ENCODE measurements around the gene DNM1L. TPM values are rescaled to one million over a fixed set of nuclear protein-coding genes. Genes with fewer than 3 reads are reported as not detected.

DNM1L gene
- total and polyA plus RNA-seq, 2 of the 4 experiments (the other 2 are of a cell fraction), result 44.8 to 70.1 TPM

DNA sequence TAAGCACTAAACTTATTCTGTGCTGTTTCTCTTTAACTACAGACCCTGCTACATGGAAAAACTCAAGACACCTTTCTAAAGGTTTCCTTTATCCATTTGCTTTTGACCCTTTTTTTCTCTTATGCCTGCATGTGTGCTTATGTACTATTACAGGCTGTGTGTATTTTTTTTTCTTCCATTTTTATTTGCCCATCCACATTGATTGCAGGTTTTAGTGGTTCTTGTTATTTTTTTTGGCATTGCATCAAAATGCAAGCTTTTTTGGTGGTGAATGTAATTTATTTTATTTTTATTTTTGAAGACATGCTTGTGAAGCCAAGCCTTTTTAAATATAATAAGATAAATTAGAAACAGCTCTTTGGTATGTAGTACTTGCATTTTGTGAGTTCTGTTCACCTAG, 26.7 kb downstream of the DNM1L start:
- no peak overlapping the region for H3K4ac ChIP-seq (ENCODE audit: low read depth, low read length)
- dilution Hi-C loops (cut with HindIII; ENCODE audit: low sequenced_read_pairs, unreplicated experiment) (no loop called here), intact Hi-C loops (cut with micrococcal nuclease) (no loop called here), in situ Hi-C loops (cut with MboI; ENCODE audit: low sequenced_read_pairs) (no loop called here)
- no peak overlapping the region for H3K4me3 ChIP-seq (ENCODE audit: insufficient read depth, low read depth, low read length)
- H4K91ac ChIP-seq (ENCODE audit: insufficient read depth, low read depth, low read length), result no peak overlapping the region
- no peak overlapping the region for H3K9ac ChIP-seq (ENCODE audit: low read depth, low read length)
- DNase-seq, result no peak
- no peak overlapping the region for H3K4me2 ChIP-seq (ENCODE audit: low read depth, low read length)
- no peak overlapping the region for H3K27ac ChIP-seq (ENCODE audit: insufficient read depth, low read length)
- no peak overlapping the region for H3K23ac ChIP-seq (ENCODE audit: low read depth, low read length)
- no peak overlapping the region for H2AK5ac ChIP-seq (ENCODE audit: low read depth, low read length)
- H3K56ac ChIP-seq (ENCODE audit: extremely low read depth, insufficient read depth, low read length), result no peak overlapping the region
- ATAC-seq (ENCODE audit: low read depth), result no peak
- H3K4me1 ChIP-seq (ENCODE audit: control insufficient read depth, insufficient read depth, low read length), result no peaks in the 10 kb centered on the region
- no peak overlapping the region for H2AK9ac ChIP-seq (replicated peaks; ENCODE audit: low read depth, low read length, poor library complexity)
- H3K9me1 ChIP-seq (ENCODE audit: insufficient read depth, low read length), result no peaks in the 10 kb centered on the region
- CTCF ChIA-PET, result no interaction called here
- no peaks in the 10 kb centered on the region for H3K9me3 ChIP-seq (ENCODE audit: control insufficient read depth, insufficient read depth, low read length)
- no peak overlapping the region for H3K18ac ChIP-seq (ENCODE audit: low read depth, low read length)
- TF ChIP-seq MAFK (IDR thresholded peaks at IDR 0.05; ENCODE audit: low read depth, low read length) (no peak), BHLHE40 (IDR thresholded peaks at IDR 0.05; ENCODE audit: low read depth, low read length) (no peak), NFE2L2 (IDR thresholded peaks at IDR 0.05; ENCODE audit: low read depth, low read length) (no peak), RAD21 (IDR thresholded peaks at IDR 0.05; ENCODE audit: low read length) (no peak), MXI1 (IDR thresholded peaks at IDR 0.05; ENCODE audit: borderline replicate concordance, low read depth, low read length) (no peak), CHD1 (IDR thresholded peaks at IDR 0.05; ENCODE audit: low read depth, low read length) (no peak), SMC3 (IDR thresholded peaks at IDR 0.05; ENCODE audit: low read depth, low read length) (no peak), MAZ (IDR thresholded peaks at IDR 0.05; ENCODE audit: borderline replicate concordance, low read depth, low read length) (no peak), FOS (IDR thresholded peaks at IDR 0.05; ENCODE audit: low read depth, low read length) (no peak)
- TF ChIP-seq, protein P1, sequence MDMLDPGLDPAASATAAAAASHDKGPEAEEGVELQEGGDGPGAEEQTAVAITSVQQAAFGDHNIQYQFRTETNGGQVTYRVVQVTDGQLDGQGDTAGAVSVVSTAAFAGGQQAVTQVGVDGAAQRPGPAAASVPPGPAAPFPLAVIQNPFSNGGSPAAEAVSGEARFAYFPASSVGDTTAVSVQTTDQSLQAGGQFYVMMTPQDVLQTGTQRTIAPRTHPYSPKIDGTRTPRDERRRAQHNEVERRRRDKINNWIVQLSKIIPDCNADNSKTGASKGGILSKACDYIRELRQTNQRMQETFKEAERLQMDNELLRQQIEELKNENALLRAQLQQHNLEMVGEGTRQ (IDR thresholded peaks at IDR 0.05; ENCODE audit: low read depth, low read length), result no peak
- TF ChIP-seq, protein P2, sequence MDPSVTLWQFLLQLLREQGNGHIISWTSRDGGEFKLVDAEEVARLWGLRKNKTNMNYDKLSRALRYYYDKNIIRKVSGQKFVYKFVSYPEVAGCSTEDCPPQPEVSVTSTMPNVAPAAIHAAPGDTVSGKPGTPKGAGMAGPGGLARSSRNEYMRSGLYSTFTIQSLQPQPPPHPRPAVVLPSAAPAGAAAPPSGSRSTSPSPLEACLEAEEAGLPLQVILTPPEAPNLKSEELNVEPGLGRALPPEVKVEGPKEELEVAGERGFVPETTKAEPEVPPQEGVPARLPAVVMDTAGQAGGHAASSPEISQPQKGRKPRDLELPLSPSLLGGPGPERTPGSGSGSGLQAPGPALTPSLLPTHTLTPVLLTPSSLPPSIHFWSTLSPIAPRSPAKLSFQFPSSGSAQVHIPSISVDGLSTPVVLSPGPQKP (IDR thresholded peaks at IDR 0.05; ENCODE audit: borderline replicate concordance, low read depth, low read length), result no peak
- TF ChIP-seq, protein P3, sequence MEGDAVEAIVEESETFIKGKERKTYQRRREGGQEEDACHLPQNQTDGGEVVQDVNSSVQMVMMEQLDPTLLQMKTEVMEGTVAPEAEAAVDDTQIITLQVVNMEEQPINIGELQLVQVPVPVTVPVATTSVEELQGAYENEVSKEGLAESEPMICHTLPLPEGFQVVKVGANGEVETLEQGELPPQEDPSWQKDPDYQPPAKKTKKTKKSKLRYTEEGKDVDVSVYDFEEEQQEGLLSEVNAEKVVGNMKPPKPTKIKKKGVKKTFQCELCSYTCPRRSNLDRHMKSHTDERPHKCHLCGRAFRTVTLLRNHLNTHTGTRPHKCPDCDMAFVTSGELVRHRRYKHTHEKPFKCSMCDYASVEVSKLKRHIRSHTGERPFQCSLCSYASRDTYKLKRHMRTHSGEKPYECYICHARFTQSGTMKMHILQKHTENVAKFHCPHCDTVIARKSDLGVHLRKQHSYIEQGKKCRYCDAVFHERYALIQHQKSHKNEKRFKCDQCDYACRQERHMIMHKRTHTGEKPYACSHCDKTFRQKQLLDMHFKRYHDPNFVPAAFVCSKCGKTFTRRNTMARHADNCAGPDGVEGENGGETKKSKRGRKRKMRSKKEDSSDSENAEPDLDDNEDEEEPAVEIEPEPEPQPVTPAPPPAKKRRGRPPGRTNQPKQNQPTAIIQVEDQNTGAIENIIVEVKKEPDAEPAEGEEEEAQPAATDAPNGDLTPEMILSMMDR (conservative IDR thresholded peaks at IDR 0.05; ENCODE audit: low read depth, low read length), result no peak
- H4K8ac ChIP-seq (ENCODE audit: low read depth in 2 of 2, low read length in 2 of 2), result no peak overlapping the region
- no peaks in the 10 kb centered on the region for H3K27me3 ChIP-seq (ENCODE audit: control insufficient read depth, insufficient read depth, low read length)
- H4K5ac ChIP-seq (ENCODE audit: low read depth, low read length), result no peak overlapping the region
- H2BK120ac ChIP-seq (ENCODE audit: low read depth, low read length), result no peak overlapping the region
- H3K14ac ChIP-seq (replicated peaks; ENCODE audit: low read depth, low read length), result no peak overlapping the region
- no peak overlapping the region for H2AFZ ChIP-seq (replicated peaks; ENCODE audit: low read length, poor library complexity)
- no peak overlapping the region for H2BK15ac ChIP-seq (ENCODE audit: low read depth, low read length)
- peaks cover 4 to 7% of the 10 kb centered on the region in 2 experiments; a peak in 3 of 4 replicates for H3K79me1 ChIP-seq (ENCODE audit: low read depth in 1 of 2, low read length in 2 of 2)
- H4K20me1 ChIP-seq (ENCODE audit: insufficient read depth, low read length), result no peaks in the 10 kb centered on the region
- BruUV-seq (replicated peaks), result no TSS peak
- H3K36me3 ChIP-seq (ENCODE audit: control insufficient read depth, insufficient read depth, low read length), result peaks cover 4% of the 10 kb centered on the region; the same call in 1 of the 2 replicates
- H2BK5ac ChIP-seq (ENCODE audit: low read depth, low read length, poor library complexity, severe bottlenecking), result no peak overlapping the region
- H2BK20ac ChIP-seq (ENCODE audit: low read depth, low read length), result no peak overlapping the region
- POLR2A ChIA-PET (ENCODE audit: unreplicated experiment), result no interaction called here
